ENCODE data around the gene ERMN. TPM values are rescaled to one million over a fixed set of nuclear protein-coding genes. Genes with fewer than 3 reads are reported as not detected.

Gene ERMN
- total RNA-seq, 2 donors from 2014 or later, result 1.6 to 2.7 TPM

DNA sequence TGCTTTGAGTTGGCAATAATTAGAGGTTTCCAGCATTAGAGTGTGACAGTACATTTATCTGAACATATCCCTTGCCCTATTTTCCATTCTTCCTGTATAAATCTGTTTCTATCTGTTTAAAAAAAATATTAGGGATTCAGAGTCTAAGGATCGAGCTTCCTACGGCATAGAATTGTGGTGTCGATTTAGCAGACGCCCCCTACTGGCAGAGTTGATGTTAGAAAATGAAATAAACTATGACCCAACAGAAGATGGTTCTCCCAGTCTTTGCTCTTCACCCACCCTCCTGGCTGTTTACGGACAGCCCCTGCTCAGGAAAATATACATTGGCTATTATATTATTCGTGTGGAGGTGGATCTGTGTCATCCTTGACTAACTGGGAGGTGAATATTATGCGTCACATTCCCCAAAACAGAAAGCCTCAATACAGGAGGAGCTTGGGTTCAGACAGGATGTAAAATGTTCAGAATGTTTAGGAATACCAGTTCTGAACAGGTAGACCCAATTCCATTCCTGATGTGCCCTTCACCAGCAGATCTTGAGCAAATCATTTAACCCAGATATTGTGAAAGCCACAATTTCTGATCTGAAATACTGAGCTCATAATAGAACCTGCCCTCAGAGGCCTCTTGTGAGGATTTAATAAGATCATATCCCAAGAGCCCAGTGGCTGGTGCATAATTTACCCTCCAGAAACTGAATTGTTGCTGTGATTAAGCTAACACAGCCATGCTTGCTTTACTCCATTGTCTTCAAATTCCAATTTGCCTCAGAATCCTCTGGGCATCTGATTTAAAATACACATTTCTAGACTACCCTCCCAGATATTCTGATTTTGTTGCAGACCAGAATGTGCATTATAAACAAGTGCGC, 10.8 kb upstream of the ERMN start:
- Mint-ChIP-seq H3K36me3 (peaks cover 5 to 8% of the 10 kb centered on the region in 2 donors), H3K9me3 (peaks cover 2 to 6% of the 10 kb centered on the region in 2 donors), H3K27ac (peak overlapping the region in 1 of 2 donors; percentile 88)
- DNase-seq (ENCODE audit: low spot score in 2 of 2) (peak in 1 of 2 donors; percentile 60), ATAC-seq (no peak)

DNA sequence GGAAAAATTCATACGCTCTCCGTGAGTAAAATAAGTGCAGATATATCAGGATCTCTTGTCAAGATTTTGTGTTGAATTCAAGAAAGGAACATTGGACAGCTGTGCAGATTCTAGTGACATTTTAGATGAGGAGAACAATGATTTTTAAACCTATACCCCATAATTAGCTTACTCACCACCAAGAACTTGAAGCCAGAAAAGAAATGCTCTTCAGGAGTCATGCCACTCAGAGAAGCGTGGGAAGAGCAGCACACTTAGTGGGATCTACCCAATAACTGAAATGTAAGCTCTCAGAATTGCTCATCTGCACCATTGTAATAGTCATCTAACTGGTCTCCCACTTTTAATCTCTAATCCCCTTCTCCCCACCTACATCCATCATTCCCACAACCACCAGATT, 9.2 kb upstream of the ERMN start:
- Mint-ChIP-seq H3K27ac (peak overlapping the region; percentile 26 to 88), H3K9me3 (no peaks in the 10 kb centered on the region), H3K36me3 (no peaks in the 10 kb centered on the region)
- DNase-seq (ENCODE audit: low spot score in 2 of 2) (no peak), ATAC-seq (peak in 1 of 2 donors; percentile 59)

- ATAC-seq (peak in 1 of 2 donors; percentile 17), DNase-seq (ENCODE audit: low spot score in 2 of 2) (no peak)
- Mint-ChIP-seq H3K27ac (peak overlapping the region in 1 of 2 donors; percentile 88), H3K9me3 (no peaks in the 10 kb centered on the region), H3K36me3 (peaks cover 2% of the 10 kb centered on the region in 2 donors)
Measured at GRCh38 chr2:157334335-157334734, 8.7 kb upstream of the ERMN start.

- DNase-seq (ENCODE audit: low spot score in 2 of 2) (no peak), ATAC-seq (peak; percentile 65 to 70)
- H3K9me3 Mint-ChIP-seq, result no peaks in the 10 kb centered on the region
- peak overlapping the region in 1 of 2 donors; percentile 88 for H3K27ac Mint-ChIP-seq
- H3K36me3 Mint-ChIP-seq, result peaks cover 5% of the 10 kb centered on the region in 2 donors
Measured at GRCh38 chr2:157333304-157334047, 7.9 kb upstream of the ERMN start.

DNA sequence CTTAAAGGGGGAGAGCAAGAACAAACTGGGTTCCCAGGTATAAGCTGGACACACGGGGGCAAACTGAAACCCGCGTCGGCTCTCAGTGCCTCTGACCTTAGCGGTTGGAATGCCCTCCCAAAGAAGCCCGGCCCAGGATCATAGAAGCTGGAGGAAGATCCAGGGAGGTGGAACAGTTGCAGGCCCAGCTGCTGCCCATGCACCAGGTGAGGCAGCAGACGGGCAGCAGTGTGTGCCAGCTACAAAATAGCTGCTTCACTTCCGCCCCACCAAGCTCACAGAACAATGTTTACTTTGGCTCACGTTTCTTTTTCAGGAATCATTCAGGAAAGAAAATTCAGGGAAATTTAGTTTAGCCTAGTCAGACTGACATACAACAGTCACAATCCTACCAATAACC, 3.9 kb upstream of the ERMN start:
- peaks cover 5% of the 10 kb centered on the region in 2 donors for H3K36me3 Mint-ChIP-seq
- DNase-seq (ENCODE audit: low spot score in 2 of 2) (no peak), ATAC-seq (no peak)
- no peaks in the 10 kb centered on the region for H3K9me3 Mint-ChIP-seq
- H3K27ac Mint-ChIP-seq, result peak overlapping the region in 1 of 2 donors; percentile 40

GRCh38 chr2:157327621-157328500, 2.2 kb upstream of the ERMN start:
- Mint-ChIP-seq H3K36me3 (peaks cover 5 to 9% of the 10 kb centered on the region in 2 donors), H3K9me3 (no peaks in the 10 kb centered on the region), H3K27ac (peak overlapping the region; percentile 9 to 72)
- DNase-seq (ENCODE audit: low spot score in 2 of 2) (peak; percentile 86 to 90), ATAC-seq (peak; percentile 88 to 95)

DNA sequence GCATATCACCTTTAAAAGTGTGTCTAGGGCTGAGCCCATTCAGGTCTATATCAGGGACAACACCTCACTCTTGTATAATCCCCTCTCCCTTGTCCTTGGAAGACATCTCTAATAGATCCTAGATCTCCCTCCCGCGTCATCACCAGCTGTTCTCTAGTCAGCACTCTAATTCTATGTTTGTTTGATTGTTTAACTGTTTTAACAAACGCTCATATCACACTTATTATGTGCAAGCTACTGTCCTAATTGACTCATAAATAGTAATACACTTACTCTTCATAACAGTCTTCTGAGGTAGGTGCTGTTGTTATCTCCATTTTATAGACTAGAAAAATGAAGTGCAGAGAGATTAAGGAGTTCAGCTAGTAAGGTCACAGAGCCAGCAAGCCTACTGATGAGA, 1.6 kb upstream of the ERMN start:
- H3K27ac Mint-ChIP-seq, result peak overlapping the region in 1 of 2 donors; percentile 72
- H3K9me3 Mint-ChIP-seq, result no peaks in the 10 kb centered on the region
- ATAC-seq (peak in 1 of 2 donors; percentile 47), DNase-seq (ENCODE audit: low spot score in 2 of 2) (no peak)
- H3K36me3 Mint-ChIP-seq, result peaks cover 5 to 9% of the 10 kb centered on the region in 2 donors

GRCh38 chr2:157326698-157327097, 1.1 kb upstream of the ERMN start:
- Mint-ChIP-seq H3K36me3 (peaks cover 7 to 9% of the 10 kb centered on the region in 2 donors), H3K27ac (no peak overlapping the region), H3K9me3 (no peaks in the 10 kb centered on the region)
- DNase-seq (ENCODE audit: low spot score in 2 of 2) (no peak), ATAC-seq (no peak)

- H3K9me3 Mint-ChIP-seq, result no peaks in the 10 kb centered on the region
- no peak for ATAC-seq
Measured at GRCh38 chr2:157324331-157324843, 1.2 kb downstream of the ERMN start.

GRCh38 chr2:157322432-157322831, 3.2 kb downstream of the ERMN start:
- DNase-seq (ENCODE audit: low spot score in 2 of 2), result no peak
- ATAC-seq, result no peak
- Mint-ChIP-seq H3K27ac (no peak overlapping the region), H3K36me3 (peaks cover 8 to 9% of the 10 kb centered on the region in 2 donors), H3K9me3 (no peaks in the 10 kb centered on the region)

More at GRCh38 chr2:157324331-157324843, 1.2 kb downstream of the ERMN start:
- DNase-seq (ENCODE audit: low spot score in 2 of 2), result no peak
- Mint-ChIP-seq H3K27ac (no peak overlapping the region), H3K36me3 (peaks cover 13 to 14% of the 10 kb centered on the region in 2 donors)

GRCh38 chr2:157321466-157321865, 4.2 kb downstream of the ERMN start:
- H3K9me3 Mint-ChIP-seq, result no peaks in the 10 kb centered on the region
- DNase-seq (ENCODE audit: low spot score in 2 of 2), result no peak
- H3K36me3 Mint-ChIP-seq, result peaks cover 8 to 9% of the 10 kb centered on the region in 2 donors

DNA sequence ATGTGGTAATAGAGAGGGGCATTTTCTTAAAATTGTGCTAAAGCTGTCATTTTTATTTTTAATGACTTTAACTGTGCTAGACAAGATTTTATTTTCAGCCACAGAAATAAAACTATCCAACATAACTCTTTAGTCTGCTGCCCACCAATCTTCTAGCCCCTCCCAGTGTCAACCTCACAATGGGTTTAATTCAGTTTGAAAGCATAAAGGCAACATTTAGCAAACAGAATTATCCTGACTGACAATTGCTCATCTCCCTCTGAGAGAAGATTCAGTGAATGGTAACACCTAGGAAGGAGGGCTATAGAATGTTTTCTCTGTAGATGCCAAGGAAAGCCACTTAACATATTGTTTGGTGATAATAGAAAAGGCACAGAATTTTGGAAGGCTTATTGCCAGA, 5.2 kb downstream of the ERMN start:
- ATAC-seq, result no peak
- no peak for DNase-seq (ENCODE audit: low spot score in 2 of 2)
- Mint-ChIP-seq H3K27ac (no peak overlapping the region), H3K9me3 (peaks cover 0 to 4% of the 10 kb centered on the region in 2 donors), H3K36me3 (peaks cover 8 to 14% of the 10 kb centered on the region in 2 donors)

More at GRCh38 chr2:157321466-157321865, 4.2 kb downstream of the ERMN start:
- no peak for ATAC-seq
- H3K27ac Mint-ChIP-seq, result no peak overlapping the region

GRCh38 chr2:157319795-157320194, 5.8 kb downstream of the ERMN start:
- DNase-seq (ENCODE audit: low spot score in 2 of 2) (no peak), ATAC-seq (no peak)
- Mint-ChIP-seq H3K9me3 (peaks cover 0 to 4% of the 10 kb centered on the region in 2 donors), H3K36me3 (peaks cover 8 to 14% of the 10 kb centered on the region in 2 donors), H3K27ac (no peak overlapping the region)

- H3K36me3 Mint-ChIP-seq, result peaks cover 8 to 14% of the 10 kb centered on the region in 2 donors
- peaks cover 0 to 4% of the 10 kb centered on the region in 2 donors for H3K9me3 Mint-ChIP-seq
- ATAC-seq, result peak; percentile 34 to 58
- no peak for DNase-seq (ENCODE audit: low spot score in 2 of 2)
- H3K27ac Mint-ChIP-seq, result no peak overlapping the region
Measured at GRCh38 chr2:157318884-157319283, 6.7 kb downstream of the ERMN start.

GRCh38 chr2:157315901-157316300, 9.7 kb downstream of the ERMN start:
- Mint-ChIP-seq H3K36me3 (peaks cover 0 to 5% of the 10 kb centered on the region in 2 donors), H3K27ac (no peak overlapping the region), H3K9me3 (peaks cover 0 to 4% of the 10 kb centered on the region in 2 donors)
- ATAC-seq, result no peak
- no peak for DNase-seq (ENCODE audit: low spot score in 2 of 2)

Data from activated naive CD4-positive, alpha-beta T cell treated with anti-CD3 and anti-CD28 coated beads, Interleukin-2, amount 50 U/mL, for 72 hours (primary cell).